Kidney glomerular epithelial cell (primary cell): ENCODE data around the gene PTMA.
"Not testable (repeated sequence)": the region's sequence is repeated elsewhere in the genome, so short reads cannot be mapped to it uniquely, and the experiment has no call there.

Experiments used
- DNase-seq: peaks from one replicate; lab custom pipeline; 2025; lab: John Stamatoyannopoulos, UW

PTMA gene

DNA sequence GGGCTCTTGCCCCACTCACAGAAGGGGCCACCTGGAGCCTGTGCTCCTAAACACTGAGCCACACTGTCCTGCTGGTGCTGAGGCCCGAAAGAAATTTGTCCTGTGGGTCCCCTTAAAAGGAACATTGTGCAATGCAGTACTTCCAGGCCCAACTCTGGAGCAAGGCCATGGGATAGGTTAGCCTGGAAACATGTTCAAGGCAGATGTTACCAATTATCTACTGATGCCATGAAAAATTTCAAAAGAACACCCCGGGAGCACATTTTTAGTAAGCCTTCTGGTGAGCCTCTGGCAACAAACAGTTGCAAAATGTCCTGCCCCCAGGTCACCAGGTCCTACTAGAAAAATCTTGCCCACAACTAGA is 12.3 kb upstream of the PTMA start:
- DNase-seq: no peak

- DNase-seq: no peak
Observed at GRCh38 chr2:231699006-231699405, 9.3 kb upstream of the PTMA start.

DNA sequence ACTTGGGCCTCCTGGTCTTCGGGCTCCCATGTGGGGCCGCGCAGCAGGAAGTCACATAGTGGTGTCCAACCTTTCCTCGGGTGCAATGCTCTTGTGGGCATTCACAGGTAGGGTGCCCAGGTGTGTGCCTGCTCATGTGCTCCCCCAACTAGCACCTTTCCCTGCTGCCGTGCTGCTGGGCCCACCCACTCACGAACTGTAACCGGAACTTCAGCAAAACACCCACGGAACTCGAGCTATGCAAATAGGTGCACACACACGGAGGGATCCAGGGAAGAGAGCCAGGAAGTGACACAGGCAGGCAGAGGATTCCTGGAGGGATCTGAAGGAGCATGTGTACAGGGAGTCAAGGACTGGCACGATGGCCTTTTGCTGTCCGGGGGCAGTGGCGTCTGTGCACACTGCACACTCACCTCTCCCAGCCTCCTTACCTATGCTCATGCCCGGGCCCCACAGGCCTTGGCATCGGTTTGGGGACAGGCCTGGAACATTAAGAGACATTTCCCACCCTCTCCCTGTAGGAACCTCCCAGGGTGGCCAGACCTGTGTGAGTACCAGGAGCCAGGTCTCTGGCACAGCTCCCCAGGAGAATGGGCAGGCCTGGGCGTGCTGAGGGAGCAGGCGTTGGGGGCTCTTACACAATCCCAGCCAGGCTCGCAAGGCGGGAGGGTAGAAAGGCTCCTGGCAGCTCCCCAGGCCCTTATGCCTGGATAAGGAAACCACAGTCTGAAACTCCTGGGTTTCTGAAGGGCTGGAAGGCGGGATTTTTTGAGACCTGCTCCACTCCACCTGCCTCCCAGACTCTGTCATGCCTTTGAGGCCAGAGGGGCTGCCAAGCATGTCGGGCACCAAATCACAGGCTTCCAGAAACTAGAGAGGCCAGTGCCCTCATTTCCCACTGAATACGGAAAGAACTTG is 6.6 kb upstream of the PTMA start:
- DNase-seq: peak; percentile 48

DNA sequence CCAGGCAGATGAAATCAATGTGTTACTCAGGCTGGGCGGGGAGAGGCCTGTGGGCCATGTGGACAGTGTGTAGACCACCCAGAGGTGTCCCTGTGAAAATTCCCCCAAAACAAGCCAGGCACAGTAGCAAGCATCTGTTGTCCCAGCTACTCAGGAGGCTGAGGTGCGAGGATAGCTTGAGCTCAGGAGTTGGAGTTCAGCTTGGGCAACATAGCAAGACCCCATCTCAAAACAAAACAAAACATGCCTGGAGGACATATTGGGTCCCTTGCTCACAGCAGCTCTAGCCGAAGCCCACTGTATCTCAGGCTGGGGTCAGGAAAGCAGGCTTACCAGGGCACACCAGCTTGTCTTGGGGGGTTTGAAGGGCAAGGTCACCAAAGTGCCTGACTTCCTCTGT is 4.3 kb upstream of the PTMA start:
- no peak for DNase-seq

DNA sequence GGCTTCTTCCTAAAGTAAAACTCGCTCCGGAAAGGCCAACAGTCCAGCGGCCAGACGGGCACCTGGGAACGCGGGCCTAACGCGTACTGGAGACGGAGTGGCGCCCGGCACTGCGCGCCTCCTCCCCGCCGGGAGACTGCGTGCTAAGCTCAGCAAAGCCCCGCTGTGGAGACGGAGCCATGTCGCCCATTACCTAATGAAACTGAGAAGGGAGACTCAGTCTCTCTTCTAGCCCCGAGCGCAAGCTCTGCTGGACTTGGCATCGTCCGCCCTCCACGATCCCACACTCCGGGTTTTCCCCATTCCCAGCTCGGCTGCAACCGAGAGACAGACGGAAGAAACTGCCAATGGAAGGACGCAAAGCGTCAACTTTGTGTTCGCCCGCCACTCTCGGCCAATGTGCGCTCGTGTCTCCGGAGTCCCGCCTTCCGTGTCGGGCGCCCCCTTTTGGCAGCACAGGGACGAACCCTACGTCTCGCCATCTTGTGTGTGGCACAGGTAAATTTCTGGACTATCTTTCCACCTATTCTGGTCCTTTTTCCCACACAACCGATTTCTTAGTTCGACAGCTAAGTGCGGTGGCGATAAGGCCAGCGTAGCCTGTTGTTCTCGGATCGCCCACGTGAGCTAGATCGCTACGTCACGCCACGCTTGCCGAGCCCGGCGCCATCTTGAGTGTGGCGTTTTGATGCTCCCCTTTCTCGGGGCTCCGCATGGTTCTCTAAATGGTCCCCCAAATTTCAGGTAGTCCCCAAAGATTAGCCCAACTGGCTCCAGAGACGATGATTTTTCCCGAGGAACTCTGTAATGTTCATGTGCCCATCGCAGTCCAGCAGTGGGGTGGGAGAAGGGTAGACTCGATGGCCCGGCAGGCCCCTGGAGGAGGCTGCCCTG is 1.3 kb upstream of the PTMA start:
- peak; percentile 95 for DNase-seq

DNA sequence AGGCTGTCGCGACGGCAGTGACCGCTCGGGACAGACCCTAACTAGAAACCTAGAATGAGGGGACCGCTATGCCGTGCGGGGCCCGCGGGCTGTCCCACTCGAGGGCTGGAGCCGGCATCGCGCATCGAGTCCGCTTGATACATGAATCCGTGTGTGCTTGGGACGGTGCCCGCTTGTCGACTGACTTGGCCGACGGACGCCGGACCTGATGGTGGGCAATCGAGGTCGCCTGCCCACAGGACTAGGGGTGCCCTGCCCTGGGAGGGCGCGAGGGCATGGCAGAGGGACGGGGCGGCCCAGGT is 749 bp upstream of the PTMA start:
- DNase-seq: no peak

- DNase-seq: no peak
Observed at GRCh38 chr2:231708773-231709635, 679 bp downstream of the PTMA start.

DNA sequence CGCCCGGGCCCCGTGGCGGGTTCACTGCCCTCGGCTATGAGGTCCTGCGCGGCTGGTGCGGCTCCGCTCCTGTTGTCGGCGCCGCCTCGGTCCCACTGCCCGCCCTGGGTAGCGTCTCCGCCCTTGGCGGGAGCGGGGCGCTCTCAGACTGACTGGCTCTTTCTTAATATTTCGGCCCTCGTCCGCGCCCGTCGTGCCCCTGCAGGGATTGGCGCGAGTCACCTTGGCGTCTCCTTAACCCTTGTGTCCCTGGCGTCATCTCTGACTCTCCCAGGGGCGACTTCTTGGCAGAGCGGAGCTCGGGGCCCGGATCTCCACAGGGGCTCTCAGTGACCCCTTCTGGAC is 1.3 kb downstream of the PTMA start:
- DNase-seq: no peak

- peak; percentile 70 for DNase-seq
Observed at GRCh38 chr2:231709981-231710798, 1.9 kb downstream of the PTMA start.

GRCh38 chr2:231710799-231711676 is 2.7 kb downstream of the PTMA start:
- DNase-seq: no peak

DNA sequence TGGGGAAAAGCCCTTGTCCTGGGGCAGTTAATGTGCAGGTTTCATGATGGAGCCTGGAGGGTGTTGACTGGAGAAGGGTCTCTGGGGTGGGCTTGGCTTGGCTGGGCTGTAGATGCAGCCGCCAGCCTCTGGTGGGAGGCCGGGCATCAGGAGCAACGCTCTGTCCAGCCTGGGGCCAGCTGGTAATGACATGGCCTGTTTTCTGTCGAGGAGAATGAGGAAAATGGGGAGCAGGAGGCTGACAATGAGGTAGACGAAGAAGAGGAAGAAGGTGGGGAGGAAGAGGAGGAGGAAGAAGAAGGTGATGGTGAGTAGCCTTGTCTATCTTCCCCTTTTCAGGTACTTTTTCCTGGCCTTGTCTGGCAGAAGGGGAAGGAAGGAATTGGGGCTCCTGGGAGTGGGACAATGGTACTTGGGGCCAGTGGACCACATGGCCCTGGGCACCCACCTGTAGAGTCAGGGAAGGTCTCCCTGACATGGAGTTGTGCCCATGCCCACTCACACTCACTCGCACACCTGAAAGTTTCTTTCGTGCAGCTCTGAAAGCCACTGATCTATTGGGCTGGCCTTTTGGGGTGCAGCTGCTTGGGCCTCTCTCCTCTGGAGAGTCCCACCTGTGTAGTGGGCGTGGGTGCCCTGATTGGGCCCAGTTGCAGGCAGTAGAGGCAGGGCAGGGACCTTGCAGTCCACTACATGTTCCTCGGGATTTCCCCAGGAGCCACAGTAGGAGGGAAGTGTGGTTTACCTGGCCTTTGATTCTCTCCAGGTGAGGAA is 3.5 kb downstream of the PTMA start:
- no peak for DNase-seq

DNA sequence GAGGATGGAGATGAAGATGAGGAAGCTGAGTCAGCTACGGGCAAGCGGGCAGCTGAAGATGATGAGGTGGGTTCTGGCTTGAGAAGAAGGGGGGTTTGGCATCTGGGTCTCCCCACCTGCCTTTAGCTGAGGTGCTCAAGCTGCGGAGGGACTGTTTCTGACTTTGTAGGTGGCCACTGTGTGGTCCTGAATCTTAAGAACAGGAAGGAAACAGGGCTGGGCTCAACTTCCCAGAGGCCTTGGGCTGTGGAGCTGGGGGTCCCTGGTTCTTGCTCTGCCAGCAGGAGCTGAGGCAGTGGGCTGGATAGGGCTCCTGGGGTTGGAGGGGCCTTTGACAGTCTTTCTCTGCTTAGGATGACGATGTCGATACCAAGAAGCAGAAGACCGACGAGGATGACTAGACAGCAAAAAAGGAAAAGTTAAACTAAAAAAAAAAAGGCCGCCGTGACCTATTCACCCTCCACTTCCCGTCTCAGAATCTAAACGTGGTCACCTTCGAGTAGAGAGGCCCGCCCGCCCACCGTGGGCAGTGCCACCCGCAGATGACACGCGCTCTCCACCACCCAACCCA is 4.2 kb downstream of the PTMA start:
- not testable (repeated sequence) for DNase-seq

- DNase-seq: not testable (repeated sequence)
Observed at GRCh38 chr2:231713406-231713729, 5.0 kb downstream of the PTMA start.

GRCh38 chr2:231713730-231714638 is 5.7 kb downstream of the PTMA start:
- peak; percentile 61 for DNase-seq

DNA sequence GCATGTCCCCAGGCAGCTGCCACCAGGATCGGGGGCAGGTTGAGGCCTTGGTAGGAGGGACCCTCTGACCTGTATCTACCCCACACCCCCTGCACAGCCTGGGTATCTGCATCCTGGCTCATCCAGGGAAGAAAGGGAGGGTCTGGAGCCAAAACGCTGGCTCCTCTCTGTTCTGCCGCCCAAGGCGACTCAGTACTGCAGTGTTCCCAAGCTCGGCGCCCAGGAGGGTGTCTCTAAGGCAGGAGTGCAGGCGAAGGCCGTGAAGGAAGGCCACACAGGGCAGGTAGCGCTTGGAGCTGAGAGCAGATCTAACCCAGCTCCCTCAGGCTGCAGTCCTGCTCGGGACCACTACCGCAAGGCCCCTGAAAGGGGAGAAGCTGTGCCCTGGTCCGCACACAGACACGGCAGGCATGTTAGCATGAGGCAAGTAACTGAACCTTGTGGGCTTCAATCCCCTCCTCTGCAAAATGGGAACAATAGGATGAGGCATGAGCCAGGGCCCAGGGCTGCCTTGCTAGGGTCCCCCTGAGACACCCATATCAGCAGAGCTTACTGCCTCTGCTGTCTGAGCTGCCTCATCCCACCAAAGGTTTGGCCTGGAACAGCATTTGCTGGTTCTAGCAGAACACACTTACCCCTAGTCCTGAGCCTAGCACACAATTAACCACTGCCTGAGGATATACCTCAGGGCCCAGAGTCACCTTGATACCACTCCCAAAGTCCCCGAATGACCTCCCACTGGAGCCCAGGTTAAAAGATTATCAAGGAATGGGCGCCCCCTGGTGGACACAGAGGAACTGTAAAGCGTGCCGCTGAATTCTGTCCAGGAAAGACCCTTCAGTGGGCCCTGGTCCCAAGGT is 6.5 kb downstream of the PTMA start:
- peak; percentile 21 for DNase-seq

GRCh38 chr2:231715499-231715837 is 7.1 kb downstream of the PTMA start:
- DNase-seq: no peak

- no peak for DNase-seq
Observed at GRCh38 chr2:231715988-231716616, 7.8 kb downstream of the PTMA start.
